Inflammatory macrophage treated with lipopolysaccharide for 4 hours (primary cell): ENCODE data around the gene TGFB2.
A peak's percentile ranks its signal among the peaks of the same experiment; 100 is the strongest.

ENCODE experiments used
- DNase-seq: peaks from one replicate; pipeline ENCODE4 v3.0.0-alpha.2; 2020

TGFB2 gene

GRCh38 chr1:218429301-218429700 is 84.2 kb downstream of the TGFB2 start:
- DNase-seq: no peak

GRCh38 chr1:218430346-218430745 is 85.2 kb downstream of the TGFB2 start:
- DNase-seq: no peak

- no peak for DNase-seq
These were observed 85.7 kb downstream of the TGFB2 start for GRCh38 chr1:218430822-218431221.

- no peak for DNase-seq
These were observed 86.3 kb downstream of the TGFB2 start for GRCh38 chr1:218431476-218431875.

GRCh38 chr1:218433744-218434143 is 88.6 kb downstream of the TGFB2 start:
- no peak for DNase-seq

GRCh38 chr1:218435528-218435927 is 90.4 kb downstream of the TGFB2 start:
- DNase-seq: no peak

- no peak for DNase-seq
These were observed 91.2 kb downstream of the TGFB2 start for GRCh38 chr1:218436346-218436745.

- no peak for DNase-seq
These were observed 91.9 kb downstream of the TGFB2 start for GRCh38 chr1:218436997-218437396.

- DNase-seq: no peak
These were observed 94.6 kb downstream of the TGFB2 start for GRCh38 chr1:218439541-218440295.

GRCh38 chr1:218443255-218443654 is 98.1 kb downstream of the TGFB2 start:
- no peak for DNase-seq

GRCh38 chr1:218444173-218444572 is 99.0 kb downstream of the TGFB2 start:
- no peak for DNase-seq

- DNase-seq: no peak
These were observed 99.5 kb downstream of the TGFB2 start for GRCh38 chr1:218444588-218444987.

- DNase-seq: no peak
These were observed 102.0 kb downstream of the TGFB2 start for GRCh38 chr1:218447010-218447689.

GRCh38 chr1:218451415-218451814 is 106.3 kb downstream of the TGFB2 start:
- DNase-seq: no peak

GRCh38 chr1:218454700-218455282 is 109.7 kb downstream of the TGFB2 start:
- no peak for DNase-seq

- DNase-seq: peak; percentile 48
These were observed 111.3 kb downstream of the TGFB2 start for GRCh38 chr1:218456444-218456843.

GRCh38 chr1:218459450-218459849 is 114.3 kb downstream of the TGFB2 start:
- DNase-seq: no peak

GRCh38 chr1:218459878-218460711 is 115.0 kb downstream of the TGFB2 start:
- DNase-seq: peak; percentile 21

- no peak for DNase-seq
These were observed 116.2 kb downstream of the TGFB2 start for GRCh38 chr1:218461351-218461750.

- DNase-seq: no peak
These were observed 117.0 kb downstream of the TGFB2 start for GRCh38 chr1:218462116-218462515.

GRCh38 chr1:218462587-218462986 is 117.5 kb downstream of the TGFB2 start:
- DNase-seq: no peak

GRCh38 chr1:218463194-218464156 is 118.3 kb downstream of the TGFB2 start:
- peak; percentile 82 for DNase-seq
